Measurements from ENCODE around the gene OR2A1. TPM values are rescaled to one million over a fixed set of nuclear protein-coding genes. Genes with fewer than 3 reads are reported as not detected.

Gene OR2A1
- total RNA-seq, result not detected in 2 replicates

GRCh38 chr7:144311872-144312469, at the start of gene OR2A1:
OR2A1 (plus strand) TSS chr7:144312419; CDS start chr7:144318125, 5,706 bp downstream.

GRCh38 chr7:144264692-144265091, 47.5 kb upstream of the OR2A1 start, which contains the start of gene OR2A7:
OR2A7 (minus strand) TSS chr7:144264792; CDS start chr7:144259628, 5,164 bp downstream.

GRCh38 chr7:144269188-144269587, 43.0 kb upstream of the OR2A1 start, which contains the start of gene CTAGE8:
CTAGE8 (minus strand) TSS chr7:144269288; CDS start chr7:144269250, 38 bp downstream.

GRCh38 chr7:144355176-144355822, 43.1 kb downstream of the OR2A1 start, which contains the start of gene ARHGEF5:
ARHGEF5 (plus strand) TSS chr7:144355402; CDS start chr7:144362670, 7,268 bp downstream.

Other genes with a start within 250 kb of the OR2A1 start
- gene OR2A25, start 242.6 kb upstream of the OR2A1 start, total RNA-seq, result not detected in 2 replicates
- gene OR2A12, start 226.1 kb upstream of the OR2A1 start, total RNA-seq, result not detected in 2 replicates
- gene OR2A2, start 202.8 kb upstream of the OR2A1 start, total RNA-seq, result not detected in 2 replicates
- gene OR2A14, start 189.2 kb upstream of the OR2A1 start, total RNA-seq, result not detected in 2 replicates
- not detected in 2 replicates for gene CTAGE4, start 129.0 kb upstream of the OR2A1 start, total RNA-seq
- gene ARHGEF35, start 116.6 kb upstream of the OR2A1 start, total RNA-seq, result 0.06 and 0.32 TPM in 2 replicates
- not detected in 2 replicates for gene OR2A42, start 72.8 kb upstream of the OR2A1 start, total RNA-seq
- not detected in 2 replicates for gene OR2A7, start 47.6 kb upstream of the OR2A1 start, total RNA-seq
- gene CTAGE8, start 43.1 kb upstream of the OR2A1 start, total RNA-seq, result not detected in 2 replicates
- 0.06 and 0.16 TPM in 2 replicates for gene ARHGEF5, start 43.0 kb downstream of the OR2A1 start, total RNA-seq
- gene NOBOX, start 91.3 kb downstream of the OR2A1 start, total RNA-seq, result not detected in 2 replicates